HCEC 1CT (cell line): Measurements from ENCODE around the gene CCL13.

Experiments
- DNase-seq: peaks from one replicate; pipeline ENCODE4 v3.0.0-alpha.2; 2017

CCL13 gene

DNA sequence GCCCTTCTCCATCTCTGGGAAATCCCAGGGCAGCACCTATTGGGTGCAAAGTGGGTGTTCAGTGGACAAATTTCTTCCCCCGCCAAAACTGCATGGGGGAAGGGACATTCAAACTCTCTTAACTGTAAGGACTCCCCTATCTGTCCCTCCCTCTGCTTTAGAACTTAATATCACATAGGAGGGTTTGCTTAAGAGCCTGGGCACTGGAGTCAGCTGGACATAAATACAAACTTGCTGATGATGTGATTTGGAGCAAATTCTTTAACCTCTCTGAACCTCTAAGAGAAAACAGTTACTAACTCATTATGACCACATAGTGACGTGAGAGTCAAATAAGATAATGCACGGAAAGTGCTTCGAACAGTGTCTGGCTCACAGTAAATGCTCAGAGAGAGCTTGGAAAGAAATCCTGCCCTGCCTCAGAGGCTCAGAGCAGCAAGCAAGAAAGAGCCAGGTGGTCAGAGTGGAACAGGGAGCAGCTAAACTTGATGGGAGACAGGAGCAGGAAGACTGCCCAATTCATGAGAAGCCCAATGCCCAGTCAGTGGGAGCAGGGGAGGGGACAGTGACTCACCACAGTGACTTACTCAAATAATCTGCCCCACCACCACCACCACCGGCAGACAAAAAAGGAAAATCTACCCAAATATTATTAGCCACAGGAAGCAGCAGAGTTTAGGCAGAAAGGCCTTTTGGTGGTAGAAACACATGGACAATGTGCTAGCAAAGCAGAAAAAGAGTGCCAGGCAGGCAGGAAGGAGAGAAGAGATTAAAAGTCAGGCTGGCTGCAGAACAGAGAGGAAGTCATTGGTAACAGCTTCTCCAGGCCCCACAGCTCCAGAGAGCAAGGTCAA lies 30.6 kb downstream of the CCL13 start:
- DNase-seq: no peak

DNA sequence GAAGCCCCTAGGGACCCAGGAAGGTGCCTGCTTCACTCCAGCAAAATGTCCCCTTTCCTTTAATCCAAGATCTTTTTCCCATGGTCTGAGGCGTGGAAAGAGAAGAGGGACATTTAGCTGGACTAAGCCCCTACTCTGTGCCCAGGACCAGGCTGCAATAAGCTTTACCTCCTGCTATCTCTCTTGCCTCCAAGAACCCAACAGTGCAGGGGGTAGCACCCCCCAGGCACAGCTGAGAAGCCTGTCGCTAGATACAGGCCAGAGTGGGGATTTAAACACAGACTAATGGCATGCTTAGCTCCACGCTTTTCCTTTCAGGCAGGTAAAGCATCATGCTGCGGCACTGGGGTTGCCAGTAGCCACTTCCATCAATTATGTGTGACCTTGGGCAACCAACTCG lies 31.3 kb downstream of the CCL13 start:
- DNase-seq: no peak

DNA sequence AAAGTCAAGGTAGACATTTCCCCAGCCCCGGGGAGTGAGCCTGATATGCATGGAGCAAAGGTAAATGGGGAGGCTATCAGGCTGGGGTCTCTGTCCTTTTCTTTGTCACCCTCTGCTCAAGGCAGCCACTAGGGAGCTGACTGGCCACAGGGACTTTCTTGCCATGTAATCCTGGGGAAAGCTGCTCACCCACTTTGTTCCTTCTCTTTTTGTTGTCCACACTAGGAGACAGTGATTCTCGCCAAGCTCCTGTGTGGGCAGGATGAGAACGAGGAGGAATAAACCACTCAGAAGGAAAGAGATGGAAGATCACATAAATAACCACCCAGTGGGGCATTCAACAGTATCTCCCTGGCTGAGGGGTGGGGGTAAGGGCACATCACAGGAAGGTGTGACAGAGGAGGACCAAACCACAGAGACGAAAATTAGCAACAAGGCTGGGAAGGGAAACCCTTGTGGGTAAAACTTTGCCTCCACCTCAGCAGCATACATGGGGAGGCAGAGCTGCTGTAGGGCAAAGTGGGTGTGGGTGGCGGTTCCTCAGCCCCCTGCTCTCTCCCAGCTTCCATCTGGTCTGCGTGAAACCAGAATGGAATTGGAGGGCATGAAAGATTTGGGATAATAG lies 33.0 kb downstream of the CCL13 start:
- DNase-seq: no peak

DNA sequence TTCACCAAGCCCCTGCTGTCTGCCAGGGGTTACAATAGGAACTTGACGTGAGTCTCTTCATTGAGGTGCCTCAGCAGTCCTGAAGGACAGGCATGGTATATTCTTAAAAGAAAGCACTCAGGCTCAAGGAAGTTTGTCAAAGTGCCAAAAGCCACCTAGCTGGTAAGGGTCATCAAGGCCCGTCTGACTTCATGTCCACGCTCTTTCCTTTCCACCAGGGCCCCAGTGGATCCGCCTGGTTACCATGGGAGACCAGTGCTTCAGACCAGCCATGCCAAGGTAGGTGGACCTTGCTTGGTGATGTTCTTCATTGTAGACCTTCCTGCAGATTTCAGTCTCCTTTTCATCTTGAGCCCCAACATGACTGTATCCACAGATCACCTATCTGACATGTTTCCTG lies 34.4 kb downstream of the CCL13 start:
- DNase-seq: no peak

DNA sequence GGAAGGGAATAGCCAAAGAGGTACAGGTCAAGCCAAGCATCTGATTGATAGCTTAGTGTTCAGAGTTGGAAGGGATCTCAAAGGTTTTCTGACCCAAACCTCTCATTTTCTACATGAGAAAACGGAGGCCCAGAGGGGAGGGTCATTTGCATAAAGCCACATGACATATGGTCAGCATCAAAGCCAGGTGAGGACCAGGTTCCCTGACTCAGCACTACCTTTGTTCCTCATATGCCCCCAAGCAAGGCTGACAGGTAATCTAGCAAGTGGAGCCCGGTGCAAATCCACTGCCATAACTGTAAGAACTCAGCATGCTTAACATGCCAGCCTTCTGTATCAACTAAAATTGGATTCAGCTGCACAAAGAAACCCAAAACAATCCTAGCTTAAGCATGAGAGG lies 35.0 kb downstream of the CCL13 start:
- DNase-seq: no peak

DNA sequence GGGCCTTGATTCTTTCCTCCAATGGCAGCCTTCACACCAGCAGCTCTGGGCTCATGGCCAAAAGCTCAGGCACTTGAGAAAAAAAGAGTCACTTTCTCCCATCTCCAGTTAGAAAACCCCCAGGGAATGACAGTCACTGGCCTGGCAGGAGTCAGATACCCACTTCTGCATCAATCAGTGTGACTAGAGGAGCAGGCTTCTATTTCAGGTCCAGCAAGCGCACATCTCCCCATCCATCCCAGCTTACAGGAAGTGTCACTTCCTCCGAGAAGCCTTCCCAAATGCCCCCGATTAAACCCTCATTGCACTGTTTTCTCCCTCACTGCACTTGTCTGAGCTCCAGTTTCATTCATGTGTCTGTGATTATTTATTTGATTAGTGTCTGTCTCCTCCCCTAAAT lies 37.1 kb downstream of the CCL13 start:
- no peak for DNase-seq

DNA sequence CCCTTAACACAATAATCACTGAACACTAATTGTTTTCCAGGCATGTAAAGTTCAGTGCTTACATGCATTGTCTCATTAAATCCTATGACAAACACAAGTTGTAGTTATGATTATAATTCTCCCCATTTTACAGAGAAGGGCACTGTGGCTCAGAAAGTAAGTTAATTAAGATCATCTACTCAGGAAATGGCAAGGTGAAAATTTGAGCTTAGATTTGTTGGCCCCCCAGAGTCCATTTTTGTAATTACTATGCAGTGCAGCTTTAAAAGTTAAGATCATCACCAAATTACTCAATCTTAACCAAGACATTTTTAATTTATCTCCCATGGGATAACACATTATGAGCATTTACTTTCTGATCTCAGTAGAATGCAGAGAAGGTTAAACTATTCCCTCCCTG lies 41.0 kb downstream of the CCL13 start:
- DNase-seq: no peak

DNA sequence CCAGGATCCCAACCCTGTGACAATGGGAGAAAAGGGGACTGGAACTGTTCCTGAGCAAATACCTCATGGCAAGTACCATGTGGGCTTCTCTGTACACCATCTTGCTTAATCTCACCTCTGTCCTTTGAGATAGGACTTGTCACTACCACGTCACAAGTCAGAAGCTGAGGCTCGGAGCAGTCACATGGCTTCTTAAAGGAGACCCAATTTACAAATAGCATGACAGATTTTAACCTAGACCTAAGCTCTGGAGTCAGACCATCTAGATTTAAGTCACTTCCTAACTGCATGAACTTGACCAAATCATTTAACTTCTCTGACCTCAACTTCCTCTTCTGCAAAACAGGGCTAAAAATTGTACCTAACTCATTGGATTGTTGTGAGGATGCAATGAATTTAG lies 42.7 kb downstream of the CCL13 start:
- no peak for DNase-seq

DNA sequence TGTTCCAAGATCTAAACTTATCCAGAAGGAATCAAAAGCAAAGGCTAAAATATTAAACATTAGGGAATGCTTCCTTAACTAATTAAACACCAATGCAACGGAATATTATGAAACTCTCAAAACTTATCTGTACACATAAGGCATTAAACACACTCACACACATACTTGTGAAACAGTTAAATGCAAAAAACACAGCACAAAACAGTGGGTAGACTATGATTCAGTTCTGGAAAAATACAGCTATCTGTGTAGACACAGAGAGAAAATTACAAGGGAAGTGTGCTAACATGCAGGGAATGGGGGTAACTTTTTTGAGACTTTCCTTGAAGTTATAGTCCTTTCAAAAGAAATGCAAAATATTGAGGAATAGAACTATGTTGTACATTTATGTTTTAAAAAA lies 43.4 kb downstream of the CCL13 start:
- no peak for DNase-seq

DNA sequence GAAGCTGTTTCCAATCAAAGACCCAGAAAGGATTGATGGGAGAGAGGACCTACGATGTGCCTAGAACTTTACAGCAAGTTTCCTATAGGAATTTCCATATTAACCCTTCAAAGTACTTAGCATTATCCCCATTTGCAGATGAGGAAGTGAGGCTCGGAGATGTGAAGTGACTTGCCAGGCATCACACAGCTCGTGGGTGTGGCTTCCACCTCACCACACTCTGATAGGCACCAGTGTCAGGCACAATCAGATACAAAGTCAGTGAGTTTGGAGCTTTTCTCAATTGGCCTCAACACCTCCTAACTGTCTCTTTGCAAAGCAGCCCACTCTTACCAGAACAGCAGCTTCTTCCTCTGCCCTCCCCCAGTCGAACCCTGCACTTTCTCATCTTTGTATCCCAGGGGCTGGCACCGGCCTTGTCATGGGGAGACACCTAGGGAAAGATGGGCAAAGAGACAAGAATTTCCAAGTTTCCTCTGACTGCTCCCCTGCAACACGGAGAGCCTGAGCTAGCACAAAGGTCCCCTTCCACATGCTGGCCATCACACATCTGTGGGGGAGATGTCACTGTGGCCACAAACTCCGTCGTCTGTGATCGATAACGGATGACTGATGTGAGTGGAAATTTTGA lies 44.1 kb downstream of the CCL13 start:
- DNase-seq: no peak

DNA sequence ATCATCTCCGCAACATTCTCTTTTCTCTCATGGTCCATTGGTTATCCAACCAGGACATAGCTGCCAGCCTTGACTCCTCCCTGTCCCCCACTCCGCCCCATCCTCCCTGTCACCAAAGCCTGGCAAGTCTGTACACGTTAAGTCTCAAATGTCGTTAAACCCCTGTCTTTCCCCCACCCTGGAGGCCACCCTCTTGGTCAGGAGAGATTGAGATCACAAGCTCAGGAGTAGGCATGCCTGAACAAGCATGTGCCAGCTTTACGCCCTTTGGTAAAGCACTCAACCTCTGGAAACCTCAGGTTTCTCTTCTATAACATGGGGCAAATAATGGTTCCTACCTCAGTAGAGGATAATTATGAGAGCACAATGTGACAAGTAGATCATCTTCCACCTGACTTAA lies 44.9 kb downstream of the CCL13 start:
- no peak for DNase-seq

DNA sequence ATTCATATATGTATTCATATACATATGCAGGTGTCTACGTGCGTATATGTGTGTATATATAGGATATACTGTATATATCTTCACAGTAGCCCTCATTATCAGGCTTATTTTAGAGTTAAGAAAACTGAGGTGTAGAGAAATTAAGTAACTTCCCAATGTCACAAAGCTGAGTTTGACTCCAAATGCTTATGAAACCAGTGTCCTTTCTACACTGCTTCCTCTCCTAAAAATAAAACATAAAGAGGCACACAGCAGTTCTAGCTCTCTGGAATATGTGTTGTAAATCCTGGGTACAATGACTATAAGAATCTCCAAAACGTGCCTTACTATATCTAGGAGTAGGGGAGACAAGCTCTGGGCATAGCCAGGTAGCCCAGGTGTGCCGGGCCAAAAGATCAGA lies 46.7 kb downstream of the CCL13 start:
- no peak for DNase-seq

DNA sequence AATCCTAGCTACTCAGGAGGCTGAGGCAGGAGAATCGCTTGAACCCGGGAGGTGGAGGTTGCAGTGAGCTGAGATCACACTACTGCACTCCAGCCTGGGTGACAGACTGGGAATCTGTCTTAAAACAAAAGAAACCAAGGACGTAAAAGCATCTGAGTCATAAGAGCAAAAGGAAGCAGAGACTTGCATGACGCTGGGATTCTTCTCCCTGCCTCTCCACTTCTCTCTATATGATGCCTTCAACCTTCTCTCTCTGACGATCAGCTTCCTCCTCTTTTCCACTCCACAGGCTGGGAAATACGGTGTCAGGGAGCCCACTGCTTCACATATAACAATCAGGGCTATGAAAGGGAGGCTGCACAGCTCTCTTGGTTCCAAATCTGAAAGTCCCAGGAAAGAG lies 49.9 kb downstream of the CCL13 start:
- no peak for DNase-seq
